ENCODE results near the gene UNKL. TPM values are rescaled to one million over a fixed set of nuclear protein-coding genes. Genes with fewer than 3 reads are reported as not detected.

Gene UNKL
- total RNA-seq, 1 experiment from 2014 or later: 32.0 TPM

GRCh38 chr16:1348926-1349325 is 65.6 kb downstream of the UNKL start:
- Histone ChIP-seq H3K27me3 (ENCODE audit: insufficient read depth, low read length) (no peaks in the 10 kb centered on the region), H2BK12ac (ENCODE audit: insufficient read length, low read depth, low read length) (no peak overlapping the region), H3K4ac (ENCODE audit: low read depth, low read length) (no peak overlapping the region), H3K79me1 (ENCODE audit: insufficient read depth, low read depth, low read length, poor library complexity, severe bottlenecking) (no peaks in the 10 kb centered on the region), H3K18ac (ENCODE audit: insufficient read length, low read depth, low read length) (no peak overlapping the region), H3K23ac (ENCODE audit: insufficient read length, low read depth, low read length) (no peak overlapping the region), H2AK5ac (ENCODE audit: insufficient read length, low read length) (no peak overlapping the region), H4K8ac (replicated peaks; ENCODE audit: insufficient read length, low read depth, low read length) (no peak overlapping the region), H3K4me1 (ENCODE audit: insufficient read depth, low read length) (no peaks in the 10 kb centered on the region), H3K9ac (ENCODE audit: extremely low read depth, insufficient read length, low read length) (no peak overlapping the region), H3K9me3 (ENCODE audit: control insufficient read depth, low read depth, low read length) (no peaks in the 10 kb centered on the region), H2BK5ac (ENCODE audit: insufficient read length, low read length) (no peak overlapping the region), H4K5ac (ENCODE audit: insufficient read length, low read depth, low read length) (no peak overlapping the region), H2BK120ac (ENCODE audit: low read depth, low read length, poor library complexity, severe bottlenecking) (no peak overlapping the region), H4K91ac (ENCODE audit: insufficient read length, low read depth, low read length) (no peak overlapping the region), H3T11ph (ENCODE audit: low read length) (no peak overlapping the region), H3K14ac (ENCODE audit: insufficient read depth, low read length) (no peak overlapping the region), H4K20me1 (ENCODE audit: control insufficient read depth, insufficient read depth, insufficient read length) (no peaks in the 10 kb centered on the region), H3K56ac (ENCODE audit: insufficient read length, low read depth, low read length) (no peak overlapping the region), H3K23me2 (ENCODE audit: insufficient read length, low read depth, low read length, poor library complexity, severe bottlenecking) (peaks cover 3% of the 10 kb centered on the region), H3K27ac (ENCODE audit: insufficient read length, low read depth, low read length) (no peak overlapping the region), H3K79me2 (ENCODE audit: insufficient read depth, low read length) (peaks cover 2% of the 10 kb centered on the region; the same call in 1 of the 2 replicates), H2AFZ (ENCODE audit: low read length) (no peak overlapping the region), H3K4me2 (ENCODE audit: insufficient read depth, insufficient read length, low read length) (no peak overlapping the region), H2BK20ac (ENCODE audit: low read depth, low read length, poor library complexity, severe bottlenecking) (no peak overlapping the region), H2BK15ac (ENCODE audit: low read depth, low read length) (no peak overlapping the region)
- H3K4me1 Mint-ChIP-seq: peaks cover 4 to 9% of the 10 kb centered on the region in 2 experiments
- no peak for DNase-seq
- no peaks in the 10 kb centered on the region; the same call in 1 of the 2 replicates for H3K27me3 Mint-ChIP-seq (ENCODE audit: low read depth)
- WGBS (ENCODE audit: extremely low coverage, insufficient read length, low lambda C conversion rate): no CpG with 5 or more reads among the region's 14 CpGs
- peak overlapping the region in 1 of 2 experiments; percentile 42; a peak in 2 of 5 replicates for H3K4me3 Mint-ChIP-seq
- H3K9me3 Mint-ChIP-seq: no peaks in the 10 kb centered on the region; a peak in 1 of 5 replicates
- peaks cover 3 to 18% (median 12%) of the 10 kb centered on the region in 3 experiments; a peak in 5 of 7 replicates for H3K36me3 Mint-ChIP-seq (ENCODE audit: insufficient read depth in 1 of 3, low read depth in 3 of 3)
- TF ChIP-seq CTCF (conservative IDR thresholded peaks at IDR 0.05): no peak
- H3K27ac Mint-ChIP-seq: no peak overlapping the region
